Activated CD8-positive, alpha-beta memory T cell treated with anti-CD3 and anti-CD28 coated beads, Interleukin-2, amount 50 U/mL, for 1 hour (primary cell): Measurements from ENCODE around the gene NOXA1.

Experiments
- DNase-seq: peaks from one replicate; pipeline ENCODE4 v3.0.0-alpha.2; 2020; ENCODE audit errors: extremely low read depth

Gene NOXA1

DNA sequence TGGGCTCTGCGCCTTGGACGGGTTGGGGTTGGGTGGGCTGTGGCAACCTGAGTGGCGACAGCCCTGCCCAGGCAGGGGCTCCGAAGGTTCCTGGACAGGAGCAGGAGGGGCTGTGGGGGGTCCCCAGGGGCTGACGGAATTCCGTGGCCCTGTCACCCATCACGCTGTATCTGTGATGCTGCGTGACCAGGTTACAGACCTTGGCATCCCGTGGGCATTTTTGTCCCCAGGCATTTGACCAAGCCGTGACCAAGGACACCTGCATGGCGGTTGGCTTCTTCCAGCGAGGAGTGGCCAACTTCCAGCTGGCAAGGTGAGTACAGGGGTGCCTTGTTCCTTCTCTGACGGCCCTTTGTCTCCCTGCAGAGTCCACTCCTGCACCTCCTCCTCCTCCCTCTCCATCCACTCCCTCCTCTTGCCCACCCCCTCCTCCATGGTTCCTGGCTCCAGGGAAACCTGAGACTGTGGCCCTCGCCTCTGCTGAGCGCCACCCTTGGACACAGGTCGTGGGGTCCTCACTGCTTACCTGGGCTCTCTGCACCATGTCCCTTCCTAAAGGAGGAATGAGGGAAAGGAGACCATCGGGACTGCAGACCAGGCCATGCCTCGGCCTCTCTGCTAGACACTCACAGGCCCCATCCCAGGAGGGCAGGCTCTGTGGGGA is 3.0 kb downstream of the NOXA1 start:
- no peak for DNase-seq

DNA sequence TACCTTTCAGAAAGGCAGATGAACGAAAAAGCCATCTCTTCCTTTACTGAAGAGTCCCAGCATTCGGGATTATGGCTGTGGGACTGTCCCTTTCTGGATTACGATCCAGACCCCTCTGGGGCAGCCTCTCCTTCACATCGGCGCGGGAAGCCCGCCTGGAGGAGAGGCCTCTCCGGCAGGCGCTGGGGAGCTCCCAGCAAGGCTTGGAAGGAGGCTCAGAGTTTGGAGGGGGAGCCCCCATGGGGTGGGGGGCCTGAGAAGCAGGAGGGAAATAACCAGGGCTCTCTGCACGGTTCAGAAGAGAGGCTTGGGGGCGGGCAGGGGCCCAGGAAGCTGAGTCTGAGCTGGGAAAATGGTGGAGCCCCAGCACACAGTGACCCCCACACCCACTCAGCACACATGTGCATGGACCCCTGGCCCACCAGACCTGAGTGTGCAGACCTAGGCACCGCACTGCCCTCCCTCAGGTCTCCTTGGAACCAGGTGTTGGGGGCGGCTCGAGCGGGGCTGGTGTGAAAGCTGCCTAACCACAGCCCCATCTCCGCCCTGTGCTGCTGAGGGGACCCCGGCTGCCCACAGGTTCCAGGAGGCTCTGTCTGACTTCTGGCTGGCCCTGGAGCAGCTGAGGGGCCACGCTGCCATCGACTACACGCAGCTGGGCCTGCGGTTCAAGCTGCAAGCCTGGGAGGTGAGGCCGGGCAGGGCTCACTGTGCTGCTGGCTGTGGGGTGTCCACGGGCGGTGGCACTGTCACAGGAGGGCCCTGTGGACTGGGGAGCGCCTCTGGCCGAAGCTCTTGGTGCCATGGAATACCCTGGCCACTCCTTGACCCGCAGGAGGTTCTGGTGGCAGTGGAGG is 4.5 kb downstream of the NOXA1 start:
- DNase-seq = no peak

DNA sequence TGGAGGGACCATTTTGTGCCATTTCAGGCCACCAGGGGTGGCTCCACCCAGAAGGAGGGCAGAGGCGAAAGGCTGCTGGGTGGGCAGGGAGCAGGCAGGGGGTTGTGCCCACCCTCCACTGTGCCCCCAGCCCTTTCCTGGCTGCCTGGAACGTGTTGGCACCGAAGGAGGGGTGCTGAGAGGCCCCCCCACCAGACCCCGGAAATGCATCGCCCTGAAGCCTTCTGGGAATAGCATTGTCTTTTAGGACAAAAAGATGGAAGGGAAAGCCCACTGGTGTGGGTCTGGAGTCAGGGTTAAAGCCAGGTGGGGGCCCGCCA is 5.1 kb downstream of the NOXA1 start:
- DNase-seq = no peak

GRCh38 chr9:137428841-137429545 is 5.8 kb downstream of the NOXA1 start:
- no peak for DNase-seq

GRCh38 chr9:137429546-137429890 is 6.3 kb downstream of the NOXA1 start:
- no peak for DNase-seq

GRCh38 chr9:137429974-137430722 is 7.0 kb downstream of the NOXA1 start:
- DNase-seq = no peak

- no peak for DNase-seq
Measured at GRCh38 chr9:137430723-137431415, 7.7 kb downstream of the NOXA1 start.

GRCh38 chr9:137431416-137431931 is 8.3 kb downstream of the NOXA1 start:
- DNase-seq = no peak

GRCh38 chr9:137432687-137433348 is 9.6 kb downstream of the NOXA1 start:
- DNase-seq = no peak

- DNase-seq = no peak
Measured at GRCh38 chr9:137433349-137433915, 10.2 kb downstream of the NOXA1 start.

DNA sequence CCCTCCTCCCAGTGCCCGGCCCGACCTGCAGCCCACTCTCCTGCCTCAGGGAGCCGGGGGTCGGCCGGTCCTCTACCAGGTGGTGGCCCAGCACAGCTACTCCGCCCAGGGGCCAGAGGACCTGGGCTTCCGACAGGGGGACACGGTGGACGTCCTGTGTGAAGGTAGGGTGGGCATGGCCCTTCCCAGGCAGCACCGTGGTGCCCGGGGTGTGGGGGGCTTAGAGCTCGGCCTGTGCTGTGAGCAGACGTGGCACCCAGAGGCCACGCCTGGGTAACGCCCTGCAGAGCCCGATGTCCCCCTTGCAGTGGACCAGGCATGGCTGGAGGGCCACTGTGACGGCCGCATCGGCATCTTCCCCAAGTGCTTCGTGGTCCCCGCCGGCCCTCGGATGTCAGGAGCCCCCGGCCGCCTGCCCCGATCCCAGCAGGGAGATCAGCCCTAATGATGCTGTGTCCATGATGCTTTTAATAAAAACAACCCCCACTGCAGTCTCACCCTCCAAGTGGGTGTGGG is 10.8 kb downstream of the NOXA1 start:
- no peak for DNase-seq

GRCh38 chr9:137434498-137435380 is 11.5 kb downstream of the NOXA1 start:
- no peak for DNase-seq

GRCh38 chr9:137435381-137435891 is 12.2 kb downstream of the NOXA1 start:
- DNase-seq = no peak

DNA sequence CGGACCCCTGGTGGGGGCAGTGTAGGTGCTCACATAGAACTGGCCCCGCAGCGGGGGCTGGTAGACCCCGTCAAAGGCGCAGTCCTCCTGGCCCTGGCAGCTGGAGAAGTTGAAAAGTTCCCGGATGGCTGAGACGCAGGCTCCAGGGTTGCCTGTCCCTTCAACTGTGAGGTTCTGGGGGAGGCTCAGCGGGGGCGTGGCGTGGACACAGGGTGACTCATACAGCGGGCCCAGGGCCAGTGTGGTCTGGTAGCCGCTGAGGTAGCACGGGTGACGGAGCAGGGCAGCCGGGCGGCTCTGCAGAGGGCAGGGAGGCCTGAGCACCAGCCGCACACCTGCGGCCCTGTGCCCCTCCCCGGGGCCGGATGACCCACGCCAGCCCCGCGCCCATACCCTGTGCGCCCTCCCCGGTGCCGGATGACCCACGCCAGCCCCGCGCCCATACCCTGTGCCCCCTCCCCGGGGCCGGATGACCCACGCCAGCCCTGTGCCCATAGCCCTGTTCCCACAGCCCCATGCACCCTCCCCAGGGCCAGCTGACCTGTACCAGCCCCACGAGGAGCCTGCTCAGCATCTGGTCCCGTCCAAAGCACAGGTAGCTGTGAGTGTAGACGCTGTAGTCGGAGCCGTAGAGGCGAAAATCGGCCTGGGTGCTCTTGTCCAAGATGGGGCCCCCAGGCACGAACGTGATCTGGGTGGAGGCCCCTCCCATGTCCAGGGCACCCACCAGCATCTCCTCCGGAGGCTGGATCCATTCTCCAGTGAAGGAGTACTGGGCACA is 13.0 kb downstream of the NOXA1 start:
- DNase-seq = no peak

- no peak for DNase-seq
Measured at GRCh38 chr9:137436761-137437600, 13.8 kb downstream of the NOXA1 start.

- DNase-seq = no peak
Measured at GRCh38 chr9:137437691-137438590, 14.7 kb downstream of the NOXA1 start.
